Keratinocyte (primary cell): ENCODE data around the gene UNC13C. TPM values are rescaled to one million over a fixed set of nuclear protein-coding genes. Genes with fewer than 3 reads are reported as not detected.

Experiments
- DNase-seq: peaks from one replicate; pipeline ENCODE4 v3.0.0-alpha.2; 2011; ENCODE audit warnings: low read depth, missing footprints, low spot score
- FAIRE-seq: peaks from 2 replicates; lab custom pipeline; 2011; peaks lifted over from hg19 to GRCh38; lab: Jason Lieb, UNC
- H2AFZ ChIP-seq: 2 replicates; pipeline ENCODE4 v1.6.0; 2012; ENCODE audit warnings: low read length, control low read depth, inconsistent platforms; ENCODE audit not compliant: control insufficient read depth
- H3K27ac ChIP-seq: 2 replicates; pipeline ENCODE4 v1.5.1; 2011; ENCODE audit warnings: low read length; ENCODE audit not compliant: control insufficient read depth, insufficient read depth
- H3K27me3 ChIP-seq: 3 replicates; pipeline ENCODE4 v1.6.0; 2011; ENCODE audit warnings: low read length; ENCODE audit not compliant: control insufficient read depth, insufficient read depth; ENCODE audit errors: extremely low read depth
- H3K36me3 ChIP-seq, 2 experiments: 2 replicates in 1 of 2; 3 replicates in 1 of 2; pipeline ENCODE4 v1.5.1; 2011; ENCODE audit warnings: low read length in 2 of 2, mild to moderate bottlenecking in 1 of 2; ENCODE audit not compliant: control insufficient read depth in 2 of 2, insufficient read depth in 2 of 2; ENCODE audit errors: extremely low read depth in 1 of 2
- H3K4me1 ChIP-seq: 3 replicates; pipeline ENCODE4 v1.5.1; 2011; ENCODE audit warnings: low read length; ENCODE audit not compliant: control insufficient read depth, insufficient read depth; ENCODE audit errors: extremely low read depth
- H3K4me2 ChIP-seq: 3 replicates; pipeline ENCODE4 v1.6.0; 2011; ENCODE audit warnings: low read depth, low read length; ENCODE audit not compliant: control insufficient read depth, insufficient read depth; ENCODE audit errors: extremely low read depth
- H3K4me3 ChIP-seq, 3 experiments: fragments of 200-600 bp in 1 of 3; sonication (generic) in 1 of 3; 2 replicates in 2 of 3; 3 replicates in 1 of 3; pipeline ENCODE4 v1.5.1; 2011 to 2016; ENCODE audit warnings: low read length in 3 of 3, mild to moderate bottlenecking in 3 of 3, control low read depth in 2 of 3, inconsistent platforms in 1 of 3, low read depth in 1 of 3, mixed read lengths in 1 of 3, mixed run types in 1 of 3, moderate library complexity in 1 of 3; ENCODE audit not compliant: control insufficient read depth in 2 of 3, insufficient read depth in 2 of 3; ENCODE audit errors: extremely low read depth in 1 of 3
- H3K79me2 ChIP-seq: 2 replicates; pipeline ENCODE4 v1.6.0; 2012; ENCODE audit warnings: low read length; ENCODE audit not compliant: control insufficient read depth, insufficient read depth
- H3K9ac ChIP-seq: 3 replicates; pipeline ENCODE4 v1.6.0; 2011; ENCODE audit warnings: low read length; ENCODE audit not compliant: control insufficient read depth, insufficient read depth; ENCODE audit errors: extremely low read depth
- H3K9me1 ChIP-seq: 3 replicates; pipeline ENCODE4 v1.6.0; 2011; ENCODE audit warnings: low read length; ENCODE audit not compliant: control insufficient read depth, insufficient read depth; ENCODE audit errors: extremely low read depth
- H3K9me3 ChIP-seq: 2 replicates; pipeline ENCODE4 v1.5.1; 2012; ENCODE audit warnings: low read depth, low read length; ENCODE audit not compliant: control insufficient read depth
- H4K20me1 ChIP-seq: 3 replicates; pipeline ENCODE4 v1.6.0; 2011; ENCODE audit warnings: low read length; ENCODE audit not compliant: control insufficient read depth, insufficient read depth; ENCODE audit errors: extremely low read depth
- EZH2 ChIP-seq: IDR thresholded peaks from one replicate; pipeline ENCODE4 v1.6.1; 2012; ENCODE audit warnings: inconsistent platforms, mild to moderate bottlenecking, low read length, moderate library complexity
- dilution Hi-C: fragments of 300-500 bp; cut with MboI; formaldehyde crosslinking; loops from one replicate; pipeline ENCODE4 v1.7.0; 2020; ENCODE audit warnings: low sequenced_read_pairs; ENCODE audit not compliant: extremely low pct_ligation_motif_present
- polyA plus RNA-seq, 5 experiments: library from polyadenylated mRNA; depleted of rRNA in 3 of 5; stranded (reverse) in 3 of 5; stranded (forward) in 1 of 5; unstranded in 1 of 5; fragments of >200 nt; gene quantifications; 1 replicate in 1 of 5; 2 replicates in 3 of 5; 3 replicates in 1 of 5; pipeline versions ENCODE4 v1.2.1 to v1.2.3, GENCODE V29; 2011 to 2012; ENCODE audit warnings: missing spikeins in 2 of 5, low read depth in 1 of 5, low replicate concordance in 1 of 5
- TF ChIP-seq, protein P1 (sequence below), 3 experiments: IDR thresholded peaks in 1 of 3; conservative IDR thresholded peaks in 1 of 3; optimal IDR thresholded peaks in 1 of 3; 2 replicates in 2 of 3; 3 replicates in 1 of 3; pipeline versions ENCODE3 to v1.5.1; 2011; ENCODE audit warnings: low read length in 3 of 3, mild to moderate bottlenecking in 3 of 3, moderate library complexity in 2 of 3, control low read depth in 1 of 3, inconsistent platforms in 1 of 3; ENCODE audit not compliant: insufficient read depth in 2 of 3; ENCODE audit errors: extremely low read depth in 1 of 3

Gene UNC13C
- polyA plus RNA-seq, 1 donor (not counting 4 experiments of a cell fraction or from before 2014, with no cell fraction given): not detected

- no peaks in the 10 kb centered on the region for H3K79me2 ChIP-seq
- TF ChIP-seq EZH2: no peak
- TF ChIP-seq, protein P1, sequence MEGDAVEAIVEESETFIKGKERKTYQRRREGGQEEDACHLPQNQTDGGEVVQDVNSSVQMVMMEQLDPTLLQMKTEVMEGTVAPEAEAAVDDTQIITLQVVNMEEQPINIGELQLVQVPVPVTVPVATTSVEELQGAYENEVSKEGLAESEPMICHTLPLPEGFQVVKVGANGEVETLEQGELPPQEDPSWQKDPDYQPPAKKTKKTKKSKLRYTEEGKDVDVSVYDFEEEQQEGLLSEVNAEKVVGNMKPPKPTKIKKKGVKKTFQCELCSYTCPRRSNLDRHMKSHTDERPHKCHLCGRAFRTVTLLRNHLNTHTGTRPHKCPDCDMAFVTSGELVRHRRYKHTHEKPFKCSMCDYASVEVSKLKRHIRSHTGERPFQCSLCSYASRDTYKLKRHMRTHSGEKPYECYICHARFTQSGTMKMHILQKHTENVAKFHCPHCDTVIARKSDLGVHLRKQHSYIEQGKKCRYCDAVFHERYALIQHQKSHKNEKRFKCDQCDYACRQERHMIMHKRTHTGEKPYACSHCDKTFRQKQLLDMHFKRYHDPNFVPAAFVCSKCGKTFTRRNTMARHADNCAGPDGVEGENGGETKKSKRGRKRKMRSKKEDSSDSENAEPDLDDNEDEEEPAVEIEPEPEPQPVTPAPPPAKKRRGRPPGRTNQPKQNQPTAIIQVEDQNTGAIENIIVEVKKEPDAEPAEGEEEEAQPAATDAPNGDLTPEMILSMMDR (optimal IDR thresholded peaks at IDR 0.05 in 1 of 3, IDR thresholded peaks at IDR 0.05 in 1 of 3, conservative IDR thresholded peaks at IDR 0.05 in 1 of 3; ENCODE audit: extremely low read depth in 1 of 3, insufficient read depth in 2 of 3, low read length in 3 of 3): no peak
- H3K4me2 ChIP-seq: no peak overlapping the region
- H3K27me3 ChIP-seq: no peaks in the 10 kb centered on the region
- FAIRE-seq (no peak), DNase-seq (no peak)
- H3K9me3 ChIP-seq: peaks cover 4% of the 10 kb centered on the region
- no peak overlapping the region for H3K9ac ChIP-seq
- dilution Hi-C loops: no loop called here
- no peaks in the 10 kb centered on the region for H3K4me1 ChIP-seq
- H3K36me3 ChIP-seq: no peaks in the 10 kb centered on the region
- H2AFZ ChIP-seq: no peak overlapping the region
- H3K9me1 ChIP-seq: no peaks in the 10 kb centered on the region
- no peaks in the 10 kb centered on the region for H4K20me1 ChIP-seq
- no peak overlapping the region for H3K27ac ChIP-seq
- H3K4me3 ChIP-seq: no peak overlapping the region
These were observed 249.3 kb downstream of the UNC13C start for GRCh38 chr15:54227569-54227968.

- TF ChIP-seq, protein P1 (optimal IDR thresholded peaks at IDR 0.05 in 1 of 3, IDR thresholded peaks at IDR 0.05 in 1 of 3, conservative IDR thresholded peaks at IDR 0.05 in 1 of 3; ENCODE audit: extremely low read depth in 1 of 3, insufficient read depth in 2 of 3, low read length in 3 of 3): no peak
- no peak for TF ChIP-seq EZH2
- no peak overlapping the region for H3K4me2 ChIP-seq
- H2AFZ ChIP-seq: no peak overlapping the region
- FAIRE-seq (no peak), DNase-seq (no peak)
- H3K36me3 ChIP-seq: no peaks in the 10 kb centered on the region
- H3K79me2 ChIP-seq: no peaks in the 10 kb centered on the region
- no peaks in the 10 kb centered on the region for H3K9me1 ChIP-seq
- H3K27ac ChIP-seq: no peak overlapping the region
- H3K9ac ChIP-seq: no peak overlapping the region
- no peaks in the 10 kb centered on the region for H4K20me1 ChIP-seq
- dilution Hi-C loops: no loop called here
- no peaks in the 10 kb centered on the region for H3K4me1 ChIP-seq
- no peak overlapping the region for H3K4me3 ChIP-seq
- peaks cover 2% of the 10 kb centered on the region for H3K9me3 ChIP-seq
- no peaks in the 10 kb centered on the region for H3K27me3 ChIP-seq
These were observed 272.1 kb downstream of the UNC13C start for GRCh38 chr15:54250326-54250725.
